Measurements from ENCODE around the gene OR2J2. TPM values are rescaled to one million over a fixed set of nuclear protein-coding genes. Genes with fewer than 3 reads are reported as not detected.

Gene OR2J2
- total RNA-seq, 3 donors from 2014 or later (not counting 1 experiment from before 2014, with no cell fraction given): not detected

DNA sequence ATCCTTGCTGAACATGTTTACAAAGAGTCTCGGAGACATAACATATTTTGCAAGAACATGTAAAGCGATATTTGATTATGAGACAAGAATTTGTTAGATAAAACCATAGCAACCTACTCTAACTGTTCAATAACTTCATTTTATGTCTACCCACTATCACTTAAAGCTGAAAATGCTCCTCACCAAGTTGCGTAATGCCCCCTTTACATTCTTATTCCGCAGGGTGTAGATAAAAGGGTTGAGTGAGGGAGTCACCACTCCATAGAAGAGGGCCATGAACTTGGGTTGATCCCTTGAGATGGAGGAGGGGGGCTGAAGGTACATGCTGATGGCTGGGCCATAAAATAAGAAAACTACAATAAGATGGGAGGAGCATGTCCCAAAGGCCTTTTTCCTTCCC is 33.0 kb upstream of the OR2J2 start:
- no peak overlapping the region for H3K27ac Mint-ChIP-seq
- no peaks in the 10 kb centered on the region for H3K27me3 ChIP-seq (ENCODE audit: control insufficient read depth, insufficient read depth, low read length)
- H3K4me3 Mint-ChIP-seq: no peak overlapping the region
- H3K27me3 Mint-ChIP-seq (ENCODE audit: low read depth in 2 of 2): peaks cover 16 to 29% of the 10 kb centered on the region in 2 donors
- H3K4me3 ChIP-seq (ENCODE audit: low read length): no peak overlapping the region
- H3K4me1 ChIP-seq (ENCODE audit: control insufficient read depth, insufficient read depth, low read length): no peaks in the 10 kb centered on the region
- TF ChIP-seq CTCF (IDR thresholded peaks at IDR 0.05): no peak
- 90% methylated on average over 2 of the region's 4 CpGs for WGBS (ENCODE audit: insufficient coverage)
- H3K9me3 Mint-ChIP-seq: no peaks in the 10 kb centered on the region
- DNase-seq (no peak), ATAC-seq (no peak)
- H3K36me3 Mint-ChIP-seq: no peaks in the 10 kb centered on the region
- intact Hi-C loops (cut with micrococcal nuclease): no loop called here
- no peaks in the 10 kb centered on the region for H3K4me1 Mint-ChIP-seq
- H3K27ac ChIP-seq (ENCODE audit: low read length): no peak overlapping the region
- H3K36me3 ChIP-seq (ENCODE audit: control insufficient read depth, insufficient read depth, low read length): no peaks in the 10 kb centered on the region
- no peaks in the 10 kb centered on the region for H3K9me3 ChIP-seq (ENCODE audit: control insufficient read depth, insufficient read depth, low read length)

DNA sequence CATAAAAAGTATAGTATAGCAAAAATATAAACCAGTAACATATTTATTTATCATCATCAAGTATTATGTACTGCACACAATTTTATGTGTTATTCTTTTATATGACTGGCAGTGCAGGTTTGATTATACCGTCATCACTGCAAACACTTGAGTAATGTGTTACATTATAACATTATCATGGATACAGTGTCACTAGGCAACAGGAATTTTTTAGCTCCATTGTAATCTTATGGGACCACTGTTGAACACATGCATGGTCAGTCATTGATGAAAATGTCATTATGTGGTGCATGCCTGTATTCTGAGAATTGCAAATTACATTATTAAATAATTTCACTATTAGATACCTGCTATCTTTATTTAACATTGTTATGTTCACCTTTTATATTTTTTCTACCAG is 29.1 kb upstream of the OR2J2 start:
- Mint-ChIP-seq H3K36me3 (no peaks in the 10 kb centered on the region), H3K4me1 (no peaks in the 10 kb centered on the region), H3K9me3 (no peaks in the 10 kb centered on the region), H3K4me3 (no peak overlapping the region), H3K27ac (no peak overlapping the region), H3K27me3 (ENCODE audit: low read depth in 2 of 2) (peaks cover 12 to 17% of the 10 kb centered on the region in 2 donors)
- H3K36me3 ChIP-seq (ENCODE audit: control insufficient read depth, insufficient read depth, low read length): no peaks in the 10 kb centered on the region
- H3K9me3 ChIP-seq (ENCODE audit: control insufficient read depth, insufficient read depth, low read length): no peaks in the 10 kb centered on the region
- no peaks in the 10 kb centered on the region for H3K27me3 ChIP-seq (ENCODE audit: control insufficient read depth, insufficient read depth, low read length)
- ATAC-seq: no peak
- no peak overlapping the region for H3K4me3 ChIP-seq (ENCODE audit: low read length)
- DNase-seq: no peak
- WGBS (ENCODE audit: insufficient coverage): no CpG with 5 or more reads among the region's 1 CpG
- intact Hi-C loops (cut with micrococcal nuclease): no loop called here
- no peaks in the 10 kb centered on the region for H3K4me1 ChIP-seq (ENCODE audit: control insufficient read depth, insufficient read depth, low read length)
- H3K27ac ChIP-seq (ENCODE audit: low read length): no peak overlapping the region
- TF ChIP-seq CTCF (IDR thresholded peaks at IDR 0.05): no peak

GRCh38 chr6:29142309-29142708 is 28.4 kb upstream of the OR2J2 start:
- no peaks in the 10 kb centered on the region for H3K9me3 ChIP-seq (ENCODE audit: control insufficient read depth, insufficient read depth, low read length)
- Mint-ChIP-seq H3K4me1 (no peaks in the 10 kb centered on the region), H3K9me3 (no peaks in the 10 kb centered on the region), H3K27ac (no peak overlapping the region), H3K27me3 (ENCODE audit: low read depth in 2 of 2) (peaks cover 10 to 14% of the 10 kb centered on the region in 2 donors), H3K36me3 (no peaks in the 10 kb centered on the region), H3K4me3 (no peak overlapping the region)
- DNase-seq: no peak
- TF ChIP-seq CTCF (IDR thresholded peaks at IDR 0.05): no peak
- no peaks in the 10 kb centered on the region for H3K4me1 ChIP-seq (ENCODE audit: control insufficient read depth, insufficient read depth, low read length)
- intact Hi-C loops (cut with micrococcal nuclease): no loop called here
- no peaks in the 10 kb centered on the region for H3K36me3 ChIP-seq (ENCODE audit: control insufficient read depth, insufficient read depth, low read length)
- ATAC-seq: no peak
- H3K4me3 ChIP-seq (ENCODE audit: low read length): no peak overlapping the region
- H3K27ac ChIP-seq (ENCODE audit: low read length): no peak overlapping the region
- no peaks in the 10 kb centered on the region for H3K27me3 ChIP-seq (ENCODE audit: control insufficient read depth, insufficient read depth, low read length)

DNA sequence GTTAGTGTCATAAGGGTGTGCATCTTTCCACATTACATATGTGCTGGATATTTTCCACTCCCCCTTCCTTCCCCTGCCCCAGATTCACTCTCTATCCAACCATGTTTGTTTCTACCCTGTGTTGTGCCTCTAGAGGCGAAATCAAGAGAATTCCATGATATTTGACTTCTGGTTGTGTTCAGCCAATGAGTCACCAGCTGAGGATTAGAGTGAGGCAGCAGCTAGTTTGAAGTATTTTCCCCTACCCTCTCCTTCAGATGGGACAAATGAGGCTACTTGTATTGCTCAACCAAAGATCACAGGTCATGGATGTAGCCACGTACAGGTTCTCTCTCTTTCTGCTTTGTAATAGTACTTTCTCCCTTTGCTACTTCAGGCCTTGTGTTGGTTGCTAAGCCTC is 24.5 kb upstream of the OR2J2 start:
- Mint-ChIP-seq H3K27ac (no peak overlapping the region), H3K27me3 (ENCODE audit: low read depth in 2 of 2) (peaks cover 0 to 19% of the 10 kb centered on the region in 2 donors), H3K36me3 (no peaks in the 10 kb centered on the region), H3K4me3 (no peak overlapping the region), H3K9me3 (peaks cover 0 to 6% of the 10 kb centered on the region in 2 donors), H3K4me1 (no peaks in the 10 kb centered on the region)
- WGBS (ENCODE audit: insufficient coverage): 63% methylated on average over 1 of the region's 2 CpGs
- Histone ChIP-seq H3K4me3 (ENCODE audit: low read length) (no peak overlapping the region), H3K9me3 (ENCODE audit: control insufficient read depth, insufficient read depth, low read length) (no peaks in the 10 kb centered on the region), H3K4me1 (ENCODE audit: control insufficient read depth, insufficient read depth, low read length) (no peaks in the 10 kb centered on the region), H3K27ac (ENCODE audit: low read length) (no peak overlapping the region), H3K27me3 (ENCODE audit: control insufficient read depth, insufficient read depth, low read length) (no peaks in the 10 kb centered on the region), H3K36me3 (ENCODE audit: control insufficient read depth, insufficient read depth, low read length) (no peaks in the 10 kb centered on the region)
- DNase-seq: no peak
- ATAC-seq: no peak
- intact Hi-C loops (cut with micrococcal nuclease): no loop called here
- TF ChIP-seq CTCF (IDR thresholded peaks at IDR 0.05): no peak

All from natural killer cell (primary cell).